Measurements from ENCODE around the gene GLIS1.

- no peak for TF ChIP-seq EZH2 (IDR thresholded peaks at IDR 0.05; ENCODE audit: low read length, unreplicated experiment)
- TF ChIP-seq, protein P1, sequence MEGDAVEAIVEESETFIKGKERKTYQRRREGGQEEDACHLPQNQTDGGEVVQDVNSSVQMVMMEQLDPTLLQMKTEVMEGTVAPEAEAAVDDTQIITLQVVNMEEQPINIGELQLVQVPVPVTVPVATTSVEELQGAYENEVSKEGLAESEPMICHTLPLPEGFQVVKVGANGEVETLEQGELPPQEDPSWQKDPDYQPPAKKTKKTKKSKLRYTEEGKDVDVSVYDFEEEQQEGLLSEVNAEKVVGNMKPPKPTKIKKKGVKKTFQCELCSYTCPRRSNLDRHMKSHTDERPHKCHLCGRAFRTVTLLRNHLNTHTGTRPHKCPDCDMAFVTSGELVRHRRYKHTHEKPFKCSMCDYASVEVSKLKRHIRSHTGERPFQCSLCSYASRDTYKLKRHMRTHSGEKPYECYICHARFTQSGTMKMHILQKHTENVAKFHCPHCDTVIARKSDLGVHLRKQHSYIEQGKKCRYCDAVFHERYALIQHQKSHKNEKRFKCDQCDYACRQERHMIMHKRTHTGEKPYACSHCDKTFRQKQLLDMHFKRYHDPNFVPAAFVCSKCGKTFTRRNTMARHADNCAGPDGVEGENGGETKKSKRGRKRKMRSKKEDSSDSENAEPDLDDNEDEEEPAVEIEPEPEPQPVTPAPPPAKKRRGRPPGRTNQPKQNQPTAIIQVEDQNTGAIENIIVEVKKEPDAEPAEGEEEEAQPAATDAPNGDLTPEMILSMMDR (conservative IDR thresholded peaks at IDR 0.05; ENCODE audit: low read depth, low read length): no peak
These were observed 144.4 kb downstream of the GLIS1 start for GRCh38 chr1:53594391-53595180.
